Ishikawa (cell line): ENCODE measurements around the gene TMPRSS11A.

Source experiments
- CEBPB ChIP-seq: IDR thresholded peaks from 2 replicates; pipeline ENCODE4 v1.6.1; 2012
- CREB1 ChIP-seq: IDR thresholded peaks from 2 replicates; pipeline ENCODE4 v1.6.1; 2012; ENCODE audit warnings: low read depth
- EGR1 ChIP-seq: IDR thresholded peaks from 2 replicates; pipeline ENCODE4 v1.6.1; 2012
- EP300 ChIP-seq: IDR thresholded peaks from 2 replicates; pipeline ENCODE4 v1.6.1; 2012; ENCODE audit warnings: borderline replicate concordance
- FOXM1 ChIP-seq: IDR thresholded peaks from 2 replicates; pipeline ENCODE4 v1.6.1; 2012; ENCODE audit warnings: low read depth, borderline replicate concordance
- MAX ChIP-seq: IDR thresholded peaks from 2 replicates; pipeline ENCODE4 v1.6.1; 2012
- RAD21 ChIP-seq: IDR thresholded peaks from 2 replicates; pipeline ENCODE4 v1.6.1; 2012; ENCODE audit warnings: low read depth
- REST ChIP-seq: IDR thresholded peaks from 2 replicates; pipeline ENCODE4 v1.6.1; 2012; ENCODE audit warnings: low read depth, mild to moderate bottlenecking
- TAF1 ChIP-seq: IDR thresholded peaks from 2 replicates; pipeline ENCODE4 v1.6.1; 2012; ENCODE audit warnings: low read depth, mild to moderate bottlenecking
- TEAD4 ChIP-seq: IDR thresholded peaks from 2 replicates; pipeline ENCODE4 v1.6.1; 2012
- YY1 ChIP-seq: IDR thresholded peaks from 2 replicates; pipeline ENCODE4 v1.6.1; 2012; ENCODE audit warnings: low read depth

- TF ChIP-seq CEBPB = no peak
- no peak for TF ChIP-seq TEAD4
- no peak for TF ChIP-seq MAX
- TF ChIP-seq TAF1 = no peak
- no peak for TF ChIP-seq YY1
- no peak for TF ChIP-seq EP300
- TF ChIP-seq REST = no peak
- TF ChIP-seq EGR1 = no peak
- TF ChIP-seq CREB1 = no peak
- TF ChIP-seq FOXM1 = no peak
- no peak for TF ChIP-seq RAD21
Measured at GRCh38 chr4:67894659-67895058, 68.6 kb downstream of the TMPRSS11A start.
